HepG2 (cell line): Measurements from ENCODE around the gene NOP56. TPM values are rescaled to one million over a fixed set of nuclear protein-coding genes. Genes with fewer than 3 reads are reported as not detected.

Experiments
- AGO1 ChIP-seq: fragments of 200-400 bp; formaldehyde crosslinking; IDR thresholded peaks from 2 replicates; pipeline ENCODE4 v1.6.1; 2017; ENCODE audit warnings: mild to moderate bottlenecking, low read depth, low read length, moderate library complexity; ENCODE audit not compliant: poor library complexity, severe bottlenecking
- AHR ChIP-seq: IDR thresholded peaks from 2 replicates; pipeline ENCODE4 v1.6.1; 2018; ENCODE audit warnings: missing genetic modification reagents, missing compliant biosample characterization
- CEBPB ChIP-seq: IDR thresholded peaks from 2 replicates; pipeline ENCODE4 v1.6.1; 2011; ENCODE audit warnings: low read depth, low read length, improper control_type of control experiment, borderline replicate concordance
- DNMT1 ChIP-seq: sonication (generic); formaldehyde crosslinking; IDR thresholded peaks from 2 replicates; pipeline ENCODE4 v1.5.1; 2020; ENCODE audit warnings: mild to moderate bottlenecking, missing genetic modification reagents
- HDAC1 ChIP-seq: sonication (generic); formaldehyde crosslinking; IDR thresholded peaks from 2 replicates; pipeline ENCODE4 v1.5.1; 2020; ENCODE audit warnings: mild to moderate bottlenecking, missing genetic modification reagents
- IRF9 ChIP-seq: sonication (generic); formaldehyde crosslinking; IDR thresholded peaks from 2 replicates; pipeline ENCODE4 v1.8.0; 2022; ENCODE audit warnings: missing genetic modification reagents, mild to moderate bottlenecking, borderline replicate concordance
- MAFG ChIP-seq: sonication (generic); formaldehyde crosslinking; IDR thresholded peaks from 2 replicates; pipeline ENCODE4 v1.5.1; 2020; ENCODE audit warnings: mild to moderate bottlenecking, missing genetic modification reagents
- NFKBIZ ChIP-seq: IDR thresholded peaks from 2 replicates; pipeline ENCODE4 v1.6.1; 2018; ENCODE audit warnings: missing genetic modification reagents, missing compliant biosample characterization
- RELA ChIP-seq: sonication (generic); formaldehyde crosslinking; IDR thresholded peaks from 2 replicates; pipeline ENCODE4 v1.4.0; 2020; ENCODE audit warnings: missing genetic modification reagents
- SALL2 ChIP-seq: sonication (generic); formaldehyde crosslinking; IDR thresholded peaks from 2 replicates; pipeline ENCODE4 v1.8.1; 2023; ENCODE audit warnings: mild to moderate bottlenecking, missing genetic modification reagents, inconsistent platforms
- SP4 ChIP-seq: sonication (generic); formaldehyde crosslinking; IDR thresholded peaks from 2 replicates; pipeline ENCODE4 v1.8.1; 2023; ENCODE audit warnings: mild to moderate bottlenecking, missing genetic modification reagents
- TCF7 ChIP-seq: sonication (generic); IDR thresholded peaks from 2 replicates; pipeline ENCODE4 v1.6.1; 2016; ENCODE audit warnings: antibody characterized with exemption, low read depth
- ZFX ChIP-seq: sonication (generic); formaldehyde crosslinking; IDR thresholded peaks from 2 replicates; pipeline ENCODE4 v1.4.0; 2020; ENCODE audit warnings: mild to moderate bottlenecking, low read depth, missing genetic modification reagents, moderate library complexity
- ZGPAT ChIP-seq: IDR thresholded peaks from 2 replicates; pipeline ENCODE4 v1.6.1; 2016; ENCODE audit warnings: mild to moderate bottlenecking
- ZNF230 ChIP-seq: sonication (generic); formaldehyde crosslinking; IDR thresholded peaks from 2 replicates; pipeline ENCODE4 v1.4.0; 2020; ENCODE audit warnings: mild to moderate bottlenecking, missing genetic modification reagents
- ZNF256 ChIP-seq: sonication (generic); formaldehyde crosslinking; conservative IDR thresholded peaks from 2 replicates; pipeline ENCODE4 v1.4.0; 2020; ENCODE audit warnings: missing genetic modification reagents
- ZNF605 ChIP-seq: sonication (generic); formaldehyde crosslinking; IDR thresholded peaks from 2 replicates; pipeline ENCODE4 v1.8.0; 2022; ENCODE audit warnings: mild to moderate bottlenecking, missing genetic modification reagents
- ZNF75D ChIP-seq: sonication (generic); formaldehyde crosslinking; IDR thresholded peaks from 2 replicates; pipeline ENCODE4 v1.8.1; 2023; ENCODE audit warnings: missing genetic modification reagents, mild to moderate bottlenecking, borderline replicate concordance
- polyA plus RNA-seq, 8 experiments: library from polyadenylated mRNA; depleted of rRNA in 3 of 8; stranded (reverse) in 7 of 8; unstranded in 1 of 8; fragments of >200 nt; fragmentation: Illumina TruSeq in 4 of 8; extraction: Trizol in 4 of 8; gene quantifications; 2 replicates each; pipeline versions ENCODE4 v1.2.1 to v1.2.3, GENCODE V29; 2011 to 2016; ENCODE audit warnings: low read depth in 4 of 8, missing spikeins in 1 of 8, mixed read lengths in 1 of 8; ENCODE audit not compliant: insufficient read depth in 1 of 8
- total RNA-seq, 5 experiments: library from RNA; depleted of rRNA; stranded (reverse); fragments of >200 nt; fragmentation: Illumina TruSeq; extraction: Trizol; gene quantifications; 2 replicates each; pipeline ENCODE4 v1.2.3, GENCODE V29; 2016; ENCODE audit warnings: low read depth in 1 of 5
- TF ChIP-seq, protein P1 (sequence below): sonication (generic); formaldehyde crosslinking; IDR thresholded peaks from 2 replicates; pipeline ENCODE4 v1.8.1; 2023; ENCODE audit warnings: mild to moderate bottlenecking, missing genetic modification reagents
- TF ChIP-seq, protein P2 (sequence below): IDR thresholded peaks from 2 replicates; pipeline ENCODE4 v1.6.1; 2016; ENCODE audit warnings: low read depth, missing genetic modification reagents, missing compliant biosample characterization

Gene NOP56
- total and polyA plus RNA-seq, 2 of the 13 experiments (the other 11 are each of a cell fraction or from before 2014, with no cell fraction given), result 369 to 1,116 TPM

DNA sequence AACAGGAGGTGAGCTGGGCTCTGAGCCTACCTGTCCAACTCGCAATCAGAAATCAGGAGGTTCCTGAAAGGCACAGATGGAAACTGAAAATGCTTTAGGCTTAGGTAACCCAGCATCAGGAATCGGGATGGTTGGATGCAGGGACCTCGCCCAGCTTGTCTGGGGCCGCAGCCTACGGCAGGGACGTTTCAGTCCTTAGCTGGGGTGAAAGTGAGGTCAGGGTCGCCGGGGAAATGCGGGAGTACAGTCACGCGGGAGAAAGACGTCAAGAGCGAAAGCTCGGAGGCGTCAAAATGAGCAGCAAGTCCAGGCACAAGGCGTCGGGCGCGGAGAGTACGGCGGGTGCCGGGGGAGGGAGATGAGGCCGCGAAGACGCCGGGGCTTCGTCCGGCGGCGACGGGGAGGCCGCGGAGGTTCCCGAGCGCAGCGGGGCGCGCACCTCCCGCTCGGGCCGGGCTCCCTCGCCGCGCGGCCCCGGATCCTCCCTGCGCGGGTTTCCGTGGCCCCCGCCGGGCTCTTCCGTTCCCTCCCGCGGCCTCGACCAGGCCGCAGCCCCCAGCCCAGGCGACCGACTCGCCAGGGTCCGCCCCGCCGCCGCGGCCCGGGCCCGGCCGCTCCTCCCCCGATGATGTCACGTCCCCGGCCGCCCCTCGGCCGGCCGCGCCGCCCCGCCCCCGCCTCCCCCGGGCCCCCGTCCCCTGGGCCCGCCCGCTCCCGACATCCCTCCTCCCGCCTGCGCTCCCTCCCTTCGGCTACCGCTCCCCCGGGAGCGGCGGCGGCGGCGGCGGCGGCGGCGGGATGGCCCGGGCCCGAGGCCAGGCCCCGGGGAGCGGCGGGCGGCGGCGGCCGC, 39.8 kb downstream of the NOP56 start, which contains the start of gene EBF4 (continued):
- peak; percentile 38 for TF ChIP-seq AGO1
- TF ChIP-seq TCF7, result no peak
- TF ChIP-seq MAFG (CRISPR knock-in tag), result no peak
- TF ChIP-seq ZFX (CRISPR knock-in tag), result peak; percentile 75
- peak; percentile 55; the same call in 1 of the 2 replicates for TF ChIP-seq NFKBIZ (CRISPR knock-in tag)
- 0 out of 2 replicates have a peak, but pooled peaks have one; percentile 33 for TF ChIP-seq ZNF256 (CRISPR knock-in tag)
- no peak for TF ChIP-seq CEBPB
- peak; percentile 85; the same call in 1 of the 2 replicates for TF ChIP-seq ZNF230
- TF ChIP-seq AHR (CRISPR knock-in tag), result peak; percentile 79; the same call in 1 of the 2 replicates
- no peak for TF ChIP-seq ZNF75D (CRISPR knock-in tag)
- TF ChIP-seq, protein P1, sequence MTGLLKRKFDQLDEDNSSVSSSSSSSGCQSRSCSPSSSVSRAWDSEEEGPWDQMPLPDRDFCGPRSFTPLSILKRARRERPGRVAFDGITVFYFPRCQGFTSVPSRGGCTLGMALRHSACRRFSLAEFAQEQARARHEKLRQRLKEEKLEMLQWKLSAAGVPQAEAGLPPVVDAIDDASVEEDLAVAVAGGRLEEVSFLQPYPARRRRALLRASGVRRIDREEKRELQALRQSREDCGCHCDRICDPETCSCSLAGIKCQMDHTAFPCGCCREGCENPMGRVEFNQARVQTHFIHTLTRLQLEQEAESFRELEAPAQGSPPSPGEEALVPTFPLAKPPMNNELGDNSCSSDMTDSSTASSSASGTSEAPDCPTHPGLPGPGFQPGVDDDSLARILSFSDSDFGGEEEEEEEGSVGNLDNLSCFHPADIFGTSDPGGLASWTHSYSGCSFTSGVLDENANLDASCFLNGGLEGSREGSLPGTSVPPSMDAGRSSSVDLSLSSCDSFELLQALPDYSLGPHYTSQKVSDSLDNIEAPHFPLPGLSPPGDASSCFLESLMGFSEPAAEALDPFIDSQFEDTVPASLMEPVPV, result peak; percentile 74; the same call in 1 of the 2 replicates
- TF ChIP-seq ZNF605 (CRISPR knock-in tag), result no peak
- TF ChIP-seq DNMT1 (CRISPR knock-in tag), result peak; percentile 79; the same call in 1 of the 2 replicates
- TF ChIP-seq ZGPAT, result peak; percentile 52; the same call in 1 of the 2 replicates
- peak; percentile 44 for TF ChIP-seq IRF9 (CRISPR knock-in tag)
- 0 out of 2 replicates have a peak, but pooled peaks have one; percentile 33 for TF ChIP-seq HDAC1 (CRISPR knock-in tag)
- no peak for TF ChIP-seq RELA (CRISPR knock-in tag)
- TF ChIP-seq SALL2, result peak; percentile 13
- peak; percentile 70 for TF ChIP-seq SP4 (CRISPR knock-in tag)
- TF ChIP-seq, protein P2, sequence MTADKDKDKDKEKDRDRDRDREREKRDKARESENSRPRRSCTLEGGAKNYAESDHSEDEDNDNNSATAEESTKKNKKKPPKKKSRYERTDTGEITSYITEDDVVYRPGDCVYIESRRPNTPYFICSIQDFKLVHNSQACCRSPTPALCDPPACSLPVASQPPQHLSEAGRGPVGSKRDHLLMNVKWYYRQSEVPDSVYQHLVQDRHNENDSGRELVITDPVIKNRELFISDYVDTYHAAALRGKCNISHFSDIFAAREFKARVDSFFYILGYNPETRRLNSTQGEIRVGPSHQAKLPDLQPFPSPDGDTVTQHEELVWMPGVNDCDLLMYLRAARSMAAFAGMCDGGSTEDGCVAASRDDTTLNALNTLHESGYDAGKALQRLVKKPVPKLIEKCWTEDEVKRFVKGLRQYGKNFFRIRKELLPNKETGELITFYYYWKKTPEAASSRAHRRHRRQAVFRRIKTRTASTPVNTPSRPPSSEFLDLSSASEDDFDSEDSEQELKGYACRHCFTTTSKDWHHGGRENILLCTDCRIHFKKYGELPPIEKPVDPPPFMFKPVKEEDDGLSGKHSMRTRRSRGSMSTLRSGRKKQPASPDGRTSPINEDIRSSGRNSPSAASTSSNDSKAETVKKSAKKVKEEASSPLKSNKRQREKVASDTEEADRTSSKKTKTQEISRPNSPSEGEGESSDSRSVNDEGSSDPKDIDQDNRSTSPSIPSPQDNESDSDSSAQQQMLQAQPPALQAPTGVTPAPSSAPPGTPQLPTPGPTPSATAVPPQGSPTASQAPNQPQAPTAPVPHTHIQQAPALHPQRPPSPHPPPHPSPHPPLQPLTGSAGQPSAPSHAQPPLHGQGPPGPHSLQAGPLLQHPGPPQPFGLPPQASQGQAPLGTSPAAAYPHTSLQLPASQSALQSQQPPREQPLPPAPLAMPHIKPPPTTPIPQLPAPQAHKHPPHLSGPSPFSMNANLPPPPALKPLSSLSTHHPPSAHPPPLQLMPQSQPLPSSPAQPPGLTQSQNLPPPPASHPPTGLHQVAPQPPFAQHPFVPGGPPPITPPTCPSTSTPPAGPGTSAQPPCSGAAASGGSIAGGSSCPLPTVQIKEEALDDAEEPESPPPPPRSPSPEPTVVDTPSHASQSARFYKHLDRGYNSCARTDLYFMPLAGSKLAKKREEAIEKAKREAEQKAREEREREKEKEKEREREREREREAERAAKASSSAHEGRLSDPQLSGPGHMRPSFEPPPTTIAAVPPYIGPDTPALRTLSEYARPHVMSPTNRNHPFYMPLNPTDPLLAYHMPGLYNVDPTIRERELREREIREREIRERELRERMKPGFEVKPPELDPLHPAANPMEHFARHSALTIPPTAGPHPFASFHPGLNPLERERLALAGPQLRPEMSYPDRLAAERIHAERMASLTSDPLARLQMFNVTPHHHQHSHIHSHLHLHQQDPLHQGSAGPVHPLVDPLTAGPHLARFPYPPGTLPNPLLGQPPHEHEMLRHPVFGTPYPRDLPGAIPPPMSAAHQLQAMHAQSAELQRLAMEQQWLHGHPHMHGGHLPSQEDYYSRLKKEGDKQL (CRISPR knock-in tag), result no peak
